NB4 (cell line): Measurements from ENCODE around the gene LYRM4.

ENCODE experiments used
- DNase-seq: peaks from one replicate; pipeline ENCODE4 v3.0.0; 2010; ENCODE audit warnings: low read depth
- H3K4me3 ChIP-seq: one replicate; pipeline ENCODE4 v1.5.1; 2011; ENCODE audit warnings: mild to moderate bottlenecking, low read depth, low read length, moderate library complexity
- CTCF ChIP-seq: IDR thresholded peaks from one replicate; pipeline ENCODE4 v1.5.1; 2012; ENCODE audit warnings: low read depth, low read length
- MAX ChIP-seq: IDR thresholded peaks from 2 replicates; pipeline ENCODE4 v1.6.1; 2011; ENCODE audit warnings: low read depth, low read length
- MYC ChIP-seq: IDR thresholded peaks from 2 replicates; pipeline ENCODE4 v1.6.1; 2011; ENCODE audit warnings: low read depth, low read length
- POLR2A ChIP-seq: IDR thresholded peaks from 2 replicates; pipeline ENCODE4 v1.6.1; 2011; ENCODE audit warnings: mild to moderate bottlenecking; ENCODE audit not compliant: insufficient read length; ENCODE audit errors: extremely low read depth

Gene LYRM4

DNA sequence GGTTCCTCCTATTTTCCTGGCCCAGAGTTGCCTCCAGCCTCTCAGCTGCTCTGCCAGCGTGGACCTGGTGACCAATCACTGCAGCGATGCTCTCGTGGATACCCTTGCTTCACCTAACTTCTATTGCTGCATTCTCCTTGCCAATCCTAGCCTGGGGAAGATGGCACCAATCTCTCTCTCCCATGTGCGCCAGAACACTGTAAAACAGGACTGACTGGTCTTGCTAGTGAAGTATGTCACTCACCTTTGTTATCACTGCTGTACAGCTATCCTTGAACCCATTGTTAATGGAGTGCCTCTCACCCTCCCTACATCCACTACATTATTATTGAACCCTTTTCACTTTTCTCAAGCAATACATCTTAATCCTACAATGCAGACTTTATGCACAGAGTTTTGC, 80.1 kb downstream of the LYRM4 start:
- DNase-seq, result no peak
- TF ChIP-seq MAX (no peak), MYC (no peak), POLR2A (no peak), CTCF (no peak)
- H3K4me3 ChIP-seq, result no peak overlapping the region

GRCh38 chr6:5179917-5180316, 80.8 kb downstream of the LYRM4 start:
- no peak for DNase-seq

DNA sequence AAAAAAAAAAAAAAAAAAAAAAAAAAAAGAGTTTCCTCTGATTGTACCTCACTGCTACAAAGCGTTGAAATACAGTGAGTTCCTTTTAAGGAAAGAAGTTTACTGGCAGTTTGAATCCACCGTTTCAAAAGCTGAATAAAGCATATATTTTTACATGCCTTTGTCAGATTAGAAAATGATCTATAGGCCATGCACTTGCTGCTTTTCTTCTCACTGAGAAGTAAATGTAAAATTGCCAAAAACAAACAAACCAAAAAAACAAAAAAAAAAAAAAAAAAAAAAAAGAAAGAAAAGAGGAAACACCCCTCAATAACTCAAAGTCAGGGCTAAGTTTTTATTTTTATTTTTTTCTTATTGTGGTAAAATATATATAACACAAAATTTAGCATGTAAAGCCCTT, 81.9 kb downstream of the LYRM4 start:
- H3K4me3 ChIP-seq, result no peak overlapping the region
- no peak for DNase-seq
- TF ChIP-seq POLR2A (no peak), CTCF (no peak), MAX (no peak)

More at GRCh38 chr6:5179917-5180316, 80.8 kb downstream of the LYRM4 start:
- TF ChIP-seq POLR2A (no peak), MAX (no peak), MYC (no peak), CTCF (no peak)
- H3K4me3 ChIP-seq, result no peak overlapping the region

DNA sequence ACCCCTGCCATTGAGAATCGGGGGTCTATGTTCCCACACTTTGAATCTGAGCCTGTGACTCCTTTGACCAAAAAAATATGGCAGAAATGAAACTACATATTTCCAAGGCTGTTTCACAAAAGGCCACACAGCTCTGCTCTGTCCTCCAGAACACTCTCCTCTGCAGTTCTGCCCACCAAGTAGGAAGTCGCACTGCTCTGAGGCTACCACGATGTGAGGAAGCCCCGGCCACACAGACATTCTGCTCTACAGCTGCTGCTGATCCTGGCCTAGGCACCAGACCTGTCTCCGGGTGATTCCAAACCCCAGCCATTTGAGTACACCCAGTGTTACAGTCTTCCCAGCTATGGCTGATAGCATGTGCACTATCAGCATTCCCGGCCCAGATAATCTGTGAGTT, 85.1 kb downstream of the LYRM4 start:
- peak; percentile 31 for DNase-seq
- H3K4me3 ChIP-seq, result no peak overlapping the region
- TF ChIP-seq CTCF (no peak), MYC (no peak), POLR2A (no peak)

- peak; percentile 10 for DNase-seq
- TF ChIP-seq MAX (no peak), CTCF (peak; percentile 50), POLR2A (no peak), MYC (no peak)
Measured at GRCh38 chr6:5174756-5175549, 85.8 kb downstream of the LYRM4 start.

DNA sequence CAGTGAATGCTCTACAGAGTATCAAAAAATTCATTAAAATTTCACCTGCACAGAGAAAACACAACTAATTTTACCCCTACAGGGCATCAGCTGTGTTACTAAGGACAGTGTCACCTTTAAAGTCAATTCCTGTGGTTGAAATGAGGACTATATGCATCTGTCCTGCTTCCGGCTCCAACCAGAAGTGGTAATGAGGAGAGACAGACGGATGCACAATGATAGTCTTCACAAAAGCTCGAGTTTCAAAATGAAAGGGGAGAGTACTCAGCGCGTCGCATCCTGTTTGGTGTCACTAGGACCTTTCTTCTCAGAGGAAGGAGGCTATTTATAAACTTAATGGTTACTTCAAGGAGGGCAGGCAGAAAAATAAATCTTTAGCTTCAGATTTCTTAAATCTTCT, 86.5 kb downstream of the LYRM4 start:
- no peak overlapping the region for H3K4me3 ChIP-seq
- DNase-seq, result no peak
- no peak for TF ChIP-seq CTCF
- no peak for TF ChIP-seq MAX
- no peak for TF ChIP-seq MYC
- no peak for TF ChIP-seq POLR2A

More at GRCh38 chr6:5174756-5175549, 85.8 kb downstream of the LYRM4 start:
- H3K4me3 ChIP-seq, result no peak overlapping the region
